ENCODE results near the gene NEMF.

Gene NEMF

GRCh38 chr14:49893309-49894213, 41.0 kb upstream of the NEMF start:
- no peaks in the 10 kb centered on the region for H3K9me3 ChIP-seq (ENCODE audit: control insufficient read depth, low read length)
- H3K4me3 ChIP-seq (ENCODE audit: insufficient read depth, low read depth, low read length, poor library complexity, severe bottlenecking) = peak overlapping the region; percentile 95
- peak overlapping the region; percentile 99 for H3K27ac ChIP-seq (ENCODE audit: insufficient read depth, low read length, poor library complexity, severe bottlenecking)
- H3K36me3 ChIP-seq (ENCODE audit: control insufficient read depth, insufficient read depth, low read length) = peaks cover 5% of the 10 kb centered on the region
- H3K27me3 ChIP-seq (replicated peaks; ENCODE audit: control insufficient read depth, insufficient read depth, low read length, poor library complexity, severe bottlenecking) = no peaks in the 10 kb centered on the region
- peak; percentile 64 to 71 (median 64) for DNase-seq
- H3K4me1 ChIP-seq (ENCODE audit: control insufficient read depth, insufficient read depth, low read length, poor library complexity, severe bottlenecking) = peaks cover 21% of the 10 kb centered on the region

GRCh38 chr14:49892636-49893308, 40.2 kb upstream of the NEMF start, which contains the start of gene ARF6:
Gene ARF6, plus strand, starts transcription at chr14:49893082. Its CDS starts 655 bp downstream, at chr14:49893737.
- Histone ChIP-seq H3K36me3 (ENCODE audit: control insufficient read depth, insufficient read depth, low read length) (peaks cover 5% of the 10 kb centered on the region), H3K4me1 (ENCODE audit: control insufficient read depth, insufficient read depth, low read length, poor library complexity, severe bottlenecking) (peaks cover 18% of the 10 kb centered on the region), H3K27ac (ENCODE audit: insufficient read depth, low read length, poor library complexity, severe bottlenecking) (peak within 1 kb of the TSS; percentile 99), H3K27me3 (replicated peaks; ENCODE audit: control insufficient read depth, insufficient read depth, low read length, poor library complexity, severe bottlenecking) (no peaks in the 10 kb centered on the region), H3K4me3 (ENCODE audit: insufficient read depth, low read depth, low read length, poor library complexity, severe bottlenecking) (peak within 1 kb of the TSS; percentile 95), H3K9me3 (ENCODE audit: control insufficient read depth, low read length) (no peaks in the 10 kb centered on the region)
- peak; percentile 88 to 94 (median 94) for DNase-seq

DNA sequence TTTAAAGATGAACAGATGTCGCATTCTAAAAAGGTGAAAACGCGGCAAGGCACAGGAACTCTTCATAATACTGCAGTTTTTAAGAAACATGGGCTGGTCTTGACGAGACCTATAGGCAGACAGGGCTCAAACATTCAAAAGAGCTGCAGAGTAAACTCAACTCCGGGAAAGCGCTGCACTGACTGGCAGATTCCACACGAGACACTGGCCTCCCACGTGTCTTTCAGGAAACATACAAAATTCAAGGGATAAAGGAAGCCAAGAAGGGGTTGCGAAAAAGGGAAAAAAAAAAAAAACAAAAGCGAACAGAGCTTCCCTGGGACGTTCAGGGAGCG, 39.7 kb upstream of the NEMF start:
- Histone ChIP-seq H3K4me1 (ENCODE audit: control insufficient read depth, insufficient read depth, low read length, poor library complexity, severe bottlenecking) (peaks cover 14% of the 10 kb centered on the region), H3K9me3 (ENCODE audit: control insufficient read depth, low read length) (no peaks in the 10 kb centered on the region), H3K36me3 (ENCODE audit: control insufficient read depth, insufficient read depth, low read length) (peaks cover 5% of the 10 kb centered on the region), H3K27me3 (replicated peaks; ENCODE audit: control insufficient read depth, insufficient read depth, low read length, poor library complexity, severe bottlenecking) (no peaks in the 10 kb centered on the region), H3K4me3 (ENCODE audit: insufficient read depth, low read depth, low read length, poor library complexity, severe bottlenecking) (peak overlapping the region; percentile 95), H3K27ac (ENCODE audit: insufficient read depth, low read length, poor library complexity, severe bottlenecking) (peak overlapping the region; percentile 99)
- DNase-seq = peak; percentile 16 to 32 (median 29)

- DNase-seq = no peak
- no peak overlapping the region for H3K4me3 ChIP-seq (ENCODE audit: insufficient read depth, low read depth, low read length, poor library complexity, severe bottlenecking)
- H3K27me3 ChIP-seq (replicated peaks; ENCODE audit: control insufficient read depth, insufficient read depth, low read length, poor library complexity, severe bottlenecking) = no peaks in the 10 kb centered on the region
- no peaks in the 10 kb centered on the region for H3K36me3 ChIP-seq (ENCODE audit: control insufficient read depth, insufficient read depth, low read length)
- H3K27ac ChIP-seq (ENCODE audit: insufficient read depth, low read length, poor library complexity, severe bottlenecking) = no peak overlapping the region
- H3K9me3 ChIP-seq (ENCODE audit: control insufficient read depth, low read length) = no peaks in the 10 kb centered on the region
- H3K4me1 ChIP-seq (ENCODE audit: control insufficient read depth, insufficient read depth, low read length, poor library complexity, severe bottlenecking) = peaks cover 9% of the 10 kb centered on the region
Observed at GRCh38 chr14:49888293-49888692, 35.7 kb upstream of the NEMF start.

DNA sequence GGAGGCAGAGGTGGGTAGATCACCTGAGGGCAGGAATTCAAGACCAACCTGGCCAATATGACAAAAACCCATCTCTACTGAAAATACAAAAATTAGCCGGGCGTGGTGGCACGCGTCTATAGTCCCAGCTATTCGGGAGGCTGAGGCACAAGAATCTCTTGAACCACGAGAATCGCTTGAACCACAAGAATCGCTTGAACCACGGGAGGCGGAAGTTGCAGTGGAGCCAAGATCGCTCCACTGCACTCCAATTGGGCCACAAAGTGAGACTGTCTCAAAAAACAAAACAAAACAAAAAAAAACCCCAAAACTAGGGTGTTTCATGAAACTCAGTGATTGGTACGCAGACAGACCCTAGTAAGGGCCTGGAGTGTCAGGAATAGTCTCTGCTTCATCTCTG, 33.9 kb upstream of the NEMF start:
- H3K9me3 ChIP-seq (ENCODE audit: control insufficient read depth, low read length) = no peaks in the 10 kb centered on the region
- H3K36me3 ChIP-seq (ENCODE audit: control insufficient read depth, insufficient read depth, low read length) = no peaks in the 10 kb centered on the region
- peaks cover 1% of the 10 kb centered on the region for H3K4me1 ChIP-seq (ENCODE audit: control insufficient read depth, insufficient read depth, low read length, poor library complexity, severe bottlenecking)
- no peak overlapping the region for H3K27ac ChIP-seq (ENCODE audit: insufficient read depth, low read length, poor library complexity, severe bottlenecking)
- H3K27me3 ChIP-seq (replicated peaks; ENCODE audit: control insufficient read depth, insufficient read depth, low read length, poor library complexity, severe bottlenecking) = no peaks in the 10 kb centered on the region
- no peak for DNase-seq
- no peak overlapping the region for H3K4me3 ChIP-seq (ENCODE audit: insufficient read depth, low read depth, low read length, poor library complexity, severe bottlenecking)

DNA sequence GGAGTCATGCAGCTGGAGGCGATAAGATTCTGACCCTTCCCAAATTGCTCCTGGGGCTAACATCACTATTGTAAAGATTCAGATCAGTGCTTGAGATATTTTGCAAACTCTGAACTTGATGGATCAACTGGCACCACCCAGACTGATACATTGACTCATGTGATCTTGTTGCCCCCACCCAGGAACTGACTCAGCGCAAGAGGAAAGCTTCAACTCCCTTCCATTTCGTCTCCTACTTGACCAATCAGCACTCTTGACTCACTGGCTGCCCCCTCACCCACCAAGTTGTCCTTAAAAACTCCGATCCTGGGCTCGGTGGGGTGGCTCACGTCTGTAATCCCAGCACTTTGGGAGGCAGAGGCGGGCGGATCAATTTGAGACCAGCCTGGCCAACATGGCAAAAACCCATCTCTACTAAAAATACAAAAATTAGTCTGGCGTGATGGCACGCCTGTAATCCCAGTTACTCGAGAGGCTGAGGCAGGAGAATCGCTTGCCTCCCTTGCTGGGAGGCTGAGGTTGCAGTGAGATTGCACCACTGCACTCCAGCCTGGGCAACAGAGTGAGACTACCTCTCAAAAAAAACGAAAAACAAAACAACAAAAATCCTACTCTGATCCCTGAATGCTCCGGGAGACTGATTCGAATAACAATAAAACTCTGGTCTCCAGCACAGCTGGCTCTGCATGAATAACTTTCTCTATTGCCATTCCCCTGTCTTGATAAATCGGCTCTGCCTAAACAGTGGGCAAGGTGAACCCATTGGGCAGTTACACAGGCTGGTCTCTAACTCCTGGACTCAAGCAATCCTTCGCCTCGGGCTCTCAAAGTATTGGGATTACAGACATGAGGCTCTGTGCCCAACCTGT, 30.5 kb upstream of the NEMF start:
- no peaks in the 10 kb centered on the region for H3K36me3 ChIP-seq (ENCODE audit: control insufficient read depth, insufficient read depth, low read length)
- no peak overlapping the region for H3K27ac ChIP-seq (ENCODE audit: insufficient read depth, low read length, poor library complexity, severe bottlenecking)
- DNase-seq = no peak
- peaks cover 7% of the 10 kb centered on the region for H3K4me1 ChIP-seq (ENCODE audit: control insufficient read depth, insufficient read depth, low read length, poor library complexity, severe bottlenecking)
- no peak overlapping the region for H3K4me3 ChIP-seq (ENCODE audit: insufficient read depth, low read depth, low read length, poor library complexity, severe bottlenecking)
- H3K27me3 ChIP-seq (replicated peaks; ENCODE audit: control insufficient read depth, insufficient read depth, low read length, poor library complexity, severe bottlenecking) = no peaks in the 10 kb centered on the region
- H3K9me3 ChIP-seq (ENCODE audit: control insufficient read depth, low read length) = no peaks in the 10 kb centered on the region

DNA sequence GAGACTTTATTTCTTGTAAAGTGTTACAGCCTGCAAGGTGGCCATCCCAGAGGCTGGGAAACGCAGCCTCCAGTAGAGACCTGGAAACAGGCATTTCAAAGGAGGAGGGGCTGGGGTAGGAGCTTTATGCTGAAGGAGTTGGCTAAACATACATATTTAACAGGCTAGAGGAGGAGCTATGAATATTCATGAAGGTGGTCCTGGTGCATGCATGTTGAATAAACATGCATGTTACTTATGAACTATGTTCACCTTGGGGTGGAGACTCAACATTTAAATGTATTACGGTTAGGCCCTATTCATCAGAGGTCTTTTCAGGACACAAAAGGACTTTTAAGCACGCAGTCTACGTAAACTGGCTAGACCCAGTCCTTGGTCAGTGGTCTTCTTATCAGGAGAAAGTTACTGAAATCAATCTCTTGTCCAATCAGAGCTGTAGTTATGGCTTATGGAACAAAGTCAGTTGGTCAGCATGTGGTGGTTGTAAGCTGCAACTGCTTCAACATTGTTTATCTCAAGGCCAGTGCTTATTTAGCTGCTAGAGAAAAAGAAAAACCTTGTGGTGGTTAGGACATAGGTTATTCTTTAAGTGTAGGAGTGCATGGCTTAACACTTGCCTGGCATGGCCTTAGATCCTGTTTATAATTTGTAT, 28.9 kb upstream of the NEMF start:
- Histone ChIP-seq H3K4me1 (ENCODE audit: control insufficient read depth, insufficient read depth, low read length, poor library complexity, severe bottlenecking) (peaks cover 7% of the 10 kb centered on the region), H3K27ac (ENCODE audit: insufficient read depth, low read length, poor library complexity, severe bottlenecking) (no peak overlapping the region), H3K9me3 (ENCODE audit: control insufficient read depth, low read length) (no peaks in the 10 kb centered on the region), H3K36me3 (ENCODE audit: control insufficient read depth, insufficient read depth, low read length) (no peaks in the 10 kb centered on the region), H3K4me3 (ENCODE audit: insufficient read depth, low read depth, low read length, poor library complexity, severe bottlenecking) (no peak overlapping the region), H3K27me3 (replicated peaks; ENCODE audit: control insufficient read depth, insufficient read depth, low read length, poor library complexity, severe bottlenecking) (no peaks in the 10 kb centered on the region)
- no peak for DNase-seq

- Histone ChIP-seq H3K27ac (ENCODE audit: insufficient read depth, low read length, poor library complexity, severe bottlenecking) (no peak overlapping the region), H3K36me3 (ENCODE audit: control insufficient read depth, insufficient read depth, low read length) (no peaks in the 10 kb centered on the region), H3K27me3 (replicated peaks; ENCODE audit: control insufficient read depth, insufficient read depth, low read length, poor library complexity, severe bottlenecking) (no peaks in the 10 kb centered on the region), H3K4me3 (ENCODE audit: insufficient read depth, low read depth, low read length, poor library complexity, severe bottlenecking) (no peak overlapping the region), H3K9me3 (ENCODE audit: control insufficient read depth, low read length) (no peaks in the 10 kb centered on the region), H3K4me1 (ENCODE audit: control insufficient read depth, insufficient read depth, low read length, poor library complexity, severe bottlenecking) (peaks cover 7% of the 10 kb centered on the region)
- no peak for DNase-seq
Observed at GRCh38 chr14:49880267-49881064, 27.9 kb upstream of the NEMF start.

Data from effector memory CD4-positive, alpha-beta T cell (primary cell).